ENCODE results near the gene TRIM2.

GRCh38 chr4:153273751-153274150, 69.5 kb downstream of the TRIM2 start:
- TF ChIP-seq POLR2A (IDR thresholded peaks at IDR 0.05; ENCODE audit: low read length) = no peak
- no peak for TF ChIP-seq GATA1 (IDR thresholded peaks at IDR 0.05; ENCODE audit: low read depth, low read length)
